HG02884 (cell line): ENCODE measurements around the gene KIF1B.

Experiments used
- ATAC-seq: cut with Tn5 transposase; IDR thresholded peaks from one replicate; pipeline ENCODE4 v1.9.1; 2021; ENCODE audit warnings: mild to moderate bottlenecking, moderate library complexity; ENCODE audit not compliant: unreplicated experiment

The KIF1B gene

GRCh38 chr1:10209905-10210810 is at the start of gene KIF1B:
TSS of gene KIF1B (plus strand) at chr1:10210570. CDS start at chr1:10232329, 21,759 bp downstream.
- ATAC-seq: peak; percentile 96

- ATAC-seq: no peak
Observed at GRCh38 chr1:10160907-10161490, 49.4 kb upstream of the KIF1B start.

GRCh38 chr1:10161541-10162290 is 48.7 kb upstream of the KIF1B start:
- ATAC-seq: no peak

- no peak for ATAC-seq
Observed at GRCh38 chr1:10168912-10169514, 41.4 kb upstream of the KIF1B start.

- no peak for ATAC-seq
Observed at GRCh38 chr1:10170239-10170574, 40.2 kb upstream of the KIF1B start.

- ATAC-seq: no peak
Observed at GRCh38 chr1:10171105-10171767, 39.1 kb upstream of the KIF1B start.

GRCh38 chr1:10171995-10172669 is 38.2 kb upstream of the KIF1B start:
- ATAC-seq: no peak

GRCh38 chr1:10173582-10173981 is 36.8 kb upstream of the KIF1B start:
- no peak for ATAC-seq

- no peak for ATAC-seq
Observed at GRCh38 chr1:10177876-10178275, 32.5 kb upstream of the KIF1B start.

GRCh38 chr1:10178597-10179405 is 31.6 kb upstream of the KIF1B start:
- no peak for ATAC-seq

GRCh38 chr1:10179406-10180091 is 30.8 kb upstream of the KIF1B start:
- no peak for ATAC-seq

GRCh38 chr1:10181154-10181553 is 29.2 kb upstream of the KIF1B start:
- no peak for ATAC-seq

GRCh38 chr1:10185759-10186158 is 24.6 kb upstream of the KIF1B start:
- no peak for ATAC-seq

GRCh38 chr1:10186331-10187025 is 23.9 kb upstream of the KIF1B start:
- ATAC-seq: no peak

GRCh38 chr1:10187026-10187334 is 23.4 kb upstream of the KIF1B start:
- no peak for ATAC-seq

- no peak for ATAC-seq
Observed at GRCh38 chr1:10188133-10188650, 22.2 kb upstream of the KIF1B start.

GRCh38 chr1:10189659-10190058 is 20.7 kb upstream of the KIF1B start:
- ATAC-seq: no peak

- ATAC-seq: no peak
Observed at GRCh38 chr1:10192263-10192662, 18.1 kb upstream of the KIF1B start.
